ENCODE measurements around the gene CACNB1. TPM values are rescaled to one million over a fixed set of nuclear protein-coding genes. Genes with fewer than 3 reads are reported as not detected.

The CACNB1 gene
- total and polyA plus RNA-seq, 9 donors = 114 to 227 (median 198) TPM

- no peak overlapping the region for H3K27ac ChIP-seq (ENCODE audit: low read length)
- peaks cover 32% of the 10 kb centered on the region for H3K4me1 ChIP-seq (ENCODE audit: control insufficient read depth, insufficient read depth, low read length)
- H3K4me3 ChIP-seq (ENCODE audit: low read length) = no peak overlapping the region
- 83% methylated on average over 1 of the region's 8 CpGs for WGBS (ENCODE audit: insufficient coverage)
- no peaks in the 10 kb centered on the region for H3K9me3 ChIP-seq (replicated peaks; ENCODE audit: control insufficient read depth, low read depth, low read length)
- H3K27me3 ChIP-seq (ENCODE audit: control insufficient read depth, insufficient read depth, low read length) = peaks cover under 1% of the 10 kb centered on the region
- DNase-seq = no peak
- peaks cover 41% of the 10 kb centered on the region for H3K36me3 ChIP-seq (ENCODE audit: control insufficient read depth, insufficient read depth, low read length)
Measured at GRCh38 chr17:39204245-39204644, 6.8 kb upstream of the CACNB1 start.

- Histone ChIP-seq H3K27me3 (ENCODE audit: control insufficient read depth, insufficient read depth, low read length) (no peaks in the 10 kb centered on the region), H3K4me3 (ENCODE audit: low read length) (peak overlapping the region; percentile 58), H3K4me1 (ENCODE audit: control insufficient read depth, insufficient read depth, low read length) (peaks cover 36% of the 10 kb centered on the region), H3K27ac (ENCODE audit: low read length) (peak overlapping the region; percentile 93), H3K9me3 (replicated peaks; ENCODE audit: control insufficient read depth, low read depth, low read length) (no peaks in the 10 kb centered on the region), H3K36me3 (ENCODE audit: control insufficient read depth, insufficient read depth, low read length) (peaks cover 41% of the 10 kb centered on the region)
- WGBS (ENCODE audit: insufficient coverage) = 25% methylated on average over 7 of the region's 11 CpGs
- no peak for DNase-seq
Measured at GRCh38 chr17:39200957-39201510, 3.6 kb upstream of the CACNB1 start.

GRCh38 chr17:39200070-39200879, 2.8 kb upstream of the CACNB1 start, which contains the start of gene RPL19:
Gene RPL19, plus strand, starts transcription at chr17:39200283. Its CDS starts 62 bp downstream, at chr17:39200345.
- Histone ChIP-seq H3K36me3 (ENCODE audit: control insufficient read depth, insufficient read depth, low read length) (peaks cover 41% of the 10 kb centered on the region), H3K4me1 (ENCODE audit: control insufficient read depth, insufficient read depth, low read length) (peaks cover 44% of the 10 kb centered on the region), H3K27ac (ENCODE audit: low read length) (peak within 1 kb of the TSS; percentile 93), H3K9me3 (replicated peaks; ENCODE audit: control insufficient read depth, low read depth, low read length) (no peaks in the 10 kb centered on the region), H3K27me3 (ENCODE audit: control insufficient read depth, insufficient read depth, low read length) (no peaks in the 10 kb centered on the region), H3K4me3 (ENCODE audit: low read length) (peak within 1 kb of the TSS; percentile 58)
- DNase-seq = no peak
- WGBS (ENCODE audit: insufficient coverage) = 0% methylated on average over 37 of the region's 52 CpGs

- DNase-seq = peak; percentile 97
- Histone ChIP-seq H3K4me3 (ENCODE audit: low read length) (peak overlapping the region; percentile 58), H3K36me3 (ENCODE audit: control insufficient read depth, insufficient read depth, low read length) (peaks cover 35% of the 10 kb centered on the region), H3K27ac (ENCODE audit: low read length) (peak overlapping the region; percentile 93), H3K27me3 (ENCODE audit: control insufficient read depth, insufficient read depth, low read length) (no peaks in the 10 kb centered on the region), H3K9me3 (replicated peaks; ENCODE audit: control insufficient read depth, low read depth, low read length) (no peaks in the 10 kb centered on the region), H3K4me1 (ENCODE audit: control insufficient read depth, insufficient read depth, low read length) (peaks cover 49% of the 10 kb centered on the region)
- 0% methylated on average over 6 of the region's 10 CpGs for WGBS (ENCODE audit: insufficient coverage)
Measured at GRCh38 chr17:39199820-39200069, 2.3 kb upstream of the CACNB1 start.

GRCh38 chr17:39198186-39198566, 707 bp upstream of the CACNB1 start:
- peak; percentile 33 for DNase-seq
- WGBS (ENCODE audit: insufficient coverage) = no CpG with 5 or more reads among the region's 4 CpGs
- H3K27ac ChIP-seq (ENCODE audit: low read length) = peak overlapping the region; percentile 79
- H3K36me3 ChIP-seq (ENCODE audit: control insufficient read depth, insufficient read depth, low read length) = peaks cover 31% of the 10 kb centered on the region
- H3K9me3 ChIP-seq (replicated peaks; ENCODE audit: control insufficient read depth, low read depth, low read length) = no peaks in the 10 kb centered on the region
- peaks cover 62% of the 10 kb centered on the region for H3K4me1 ChIP-seq (ENCODE audit: control insufficient read depth, insufficient read depth, low read length)
- peak overlapping the region; percentile 78 for H3K4me3 ChIP-seq (ENCODE audit: low read length)
- no peaks in the 10 kb centered on the region for H3K27me3 ChIP-seq (ENCODE audit: control insufficient read depth, insufficient read depth, low read length)

- peak; percentile 76 for DNase-seq
- Histone ChIP-seq H3K4me1 (ENCODE audit: control insufficient read depth, insufficient read depth, low read length) (peaks cover 75% of the 10 kb centered on the region), H3K27ac (ENCODE audit: low read length) (peak overlapping the region; percentile 96), H3K4me3 (ENCODE audit: low read length) (peak overlapping the region; percentile 78), H3K9me3 (replicated peaks; ENCODE audit: control insufficient read depth, low read depth, low read length) (no peaks in the 10 kb centered on the region), H3K36me3 (ENCODE audit: control insufficient read depth, insufficient read depth, low read length) (peaks cover 33% of the 10 kb centered on the region), H3K27me3 (ENCODE audit: control insufficient read depth, insufficient read depth, low read length) (no peaks in the 10 kb centered on the region)
- under 1% methylated on average over 24 of the region's 30 CpGs for WGBS (ENCODE audit: insufficient coverage)
Measured at GRCh38 chr17:39196808-39197291, 619 bp downstream of the CACNB1 start.

GRCh38 chr17:39196241-39196807, 1.1 kb downstream of the CACNB1 start:
- Histone ChIP-seq H3K4me3 (ENCODE audit: low read length) (peak overlapping the region; percentile 78), H3K27me3 (ENCODE audit: control insufficient read depth, insufficient read depth, low read length) (no peaks in the 10 kb centered on the region), H3K36me3 (ENCODE audit: control insufficient read depth, insufficient read depth, low read length) (peaks cover 33% of the 10 kb centered on the region), H3K9me3 (replicated peaks; ENCODE audit: control insufficient read depth, low read depth, low read length) (no peaks in the 10 kb centered on the region), H3K4me1 (ENCODE audit: control insufficient read depth, insufficient read depth, low read length) (peaks cover 72% of the 10 kb centered on the region), H3K27ac (ENCODE audit: low read length) (peak overlapping the region; percentile 96)
- WGBS (ENCODE audit: insufficient coverage) = no CpG with 5 or more reads among the region's 8 CpGs
- DNase-seq = peak; percentile 83

GRCh38 chr17:39195568-39196160, 1.8 kb downstream of the CACNB1 start:
- H3K36me3 ChIP-seq (ENCODE audit: control insufficient read depth, insufficient read depth, low read length) = peaks cover 36% of the 10 kb centered on the region
- peaks cover 69% of the 10 kb centered on the region for H3K4me1 ChIP-seq (ENCODE audit: control insufficient read depth, insufficient read depth, low read length)
- 37% methylated on average over 4 of the region's 8 CpGs for WGBS (ENCODE audit: insufficient coverage)
- H3K9me3 ChIP-seq (replicated peaks; ENCODE audit: control insufficient read depth, low read depth, low read length) = no peaks in the 10 kb centered on the region
- DNase-seq = peak; percentile 71
- peak overlapping the region; percentile 96 for H3K27ac ChIP-seq (ENCODE audit: low read length)
- no peaks in the 10 kb centered on the region for H3K27me3 ChIP-seq (ENCODE audit: control insufficient read depth, insufficient read depth, low read length)
- peak overlapping the region; percentile 78 for H3K4me3 ChIP-seq (ENCODE audit: low read length)

- Histone ChIP-seq H3K36me3 (ENCODE audit: control insufficient read depth, insufficient read depth, low read length) (peaks cover 42% of the 10 kb centered on the region), H3K4me1 (ENCODE audit: control insufficient read depth, insufficient read depth, low read length) (peaks cover 69% of the 10 kb centered on the region), H3K27me3 (ENCODE audit: control insufficient read depth, insufficient read depth, low read length) (no peaks in the 10 kb centered on the region), H3K9me3 (replicated peaks; ENCODE audit: control insufficient read depth, low read depth, low read length) (no peaks in the 10 kb centered on the region), H3K27ac (ENCODE audit: low read length) (peak overlapping the region; percentile 96), H3K4me3 (ENCODE audit: low read length) (peak overlapping the region; percentile 78)
- WGBS (ENCODE audit: insufficient coverage) = no CpG with 5 or more reads among the region's 10 CpGs
- no peak for DNase-seq
Measured at GRCh38 chr17:39194985-39195524, 2.4 kb downstream of the CACNB1 start.

Data from muscle of leg (tissue), 11 donors.